Measurements from ENCODE around the gene PRR33.

PRR33 gene

DNA sequence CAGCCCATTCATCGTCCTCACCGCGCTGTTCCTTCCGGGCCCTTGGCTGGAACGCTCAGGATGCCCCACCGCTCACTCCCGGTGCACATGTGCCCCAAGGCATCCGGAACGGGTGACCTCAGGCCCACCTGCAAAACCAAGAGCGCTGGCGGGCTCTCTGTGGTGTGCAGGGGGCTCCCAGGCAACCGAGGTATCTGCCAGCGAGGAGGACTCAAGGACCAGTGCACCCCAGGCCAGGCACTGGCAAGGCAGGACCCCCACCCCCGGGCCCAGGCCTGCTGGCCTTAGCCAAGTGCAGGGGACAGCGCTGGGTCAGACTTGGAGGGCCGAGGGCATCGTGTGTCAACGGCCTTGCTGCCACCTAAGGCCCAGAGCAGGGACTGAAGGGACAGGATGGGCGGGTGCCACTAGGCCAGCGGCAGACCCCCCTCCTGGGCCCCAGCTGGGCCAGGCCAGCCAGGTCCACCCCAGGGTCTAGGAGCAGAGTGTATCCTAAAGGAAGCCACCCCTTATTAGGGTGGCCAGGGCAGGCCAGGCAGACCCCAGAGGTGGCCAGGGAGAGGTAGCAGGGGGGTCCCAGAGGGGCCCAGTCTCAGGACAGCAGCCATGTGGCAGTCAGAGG, 36.3 kb upstream of the PRR33 start:
- DNase-seq, result no peak

DNA sequence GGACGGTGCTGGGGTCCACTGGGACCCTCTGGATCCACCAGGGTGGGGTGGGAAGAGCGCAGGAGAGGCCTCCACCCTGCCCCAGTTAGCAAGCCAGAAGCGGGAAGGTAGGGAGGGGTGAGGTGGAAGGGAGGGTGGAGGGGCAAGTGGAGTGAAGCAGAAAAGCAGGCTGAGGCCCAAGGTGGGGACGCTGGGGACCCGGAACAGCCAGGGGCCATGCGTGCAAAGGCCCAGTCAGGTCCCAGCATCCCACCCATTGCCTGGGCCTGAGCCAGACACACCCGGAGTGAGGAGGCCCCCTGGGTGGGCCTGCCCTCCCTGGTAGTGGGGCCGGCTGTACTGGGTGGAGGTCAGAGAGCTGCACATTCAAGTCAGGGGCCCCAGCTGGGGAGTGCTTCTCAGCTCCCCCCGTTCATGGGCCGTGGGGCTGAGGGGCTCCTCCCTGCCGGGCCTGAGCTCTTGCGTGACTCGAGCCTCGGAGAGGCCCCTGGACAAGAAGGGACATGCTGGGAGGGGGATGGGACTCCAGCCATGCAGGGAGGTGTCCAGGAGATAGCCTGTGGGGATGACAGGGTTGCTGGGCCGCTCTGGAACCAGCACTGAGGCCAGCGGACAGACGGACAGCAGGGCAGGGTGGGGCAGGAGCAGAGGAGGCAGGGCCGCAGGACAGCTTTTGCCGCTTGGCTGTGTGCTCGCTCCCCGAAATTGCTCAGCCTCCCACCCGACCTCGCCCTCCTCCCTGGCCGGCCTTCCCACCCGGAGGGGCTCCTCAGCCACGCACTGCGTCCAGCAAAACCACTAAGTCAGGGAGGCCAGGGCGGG, 35.5 kb upstream of the PRR33 start:
- no peak for DNase-seq

DNA sequence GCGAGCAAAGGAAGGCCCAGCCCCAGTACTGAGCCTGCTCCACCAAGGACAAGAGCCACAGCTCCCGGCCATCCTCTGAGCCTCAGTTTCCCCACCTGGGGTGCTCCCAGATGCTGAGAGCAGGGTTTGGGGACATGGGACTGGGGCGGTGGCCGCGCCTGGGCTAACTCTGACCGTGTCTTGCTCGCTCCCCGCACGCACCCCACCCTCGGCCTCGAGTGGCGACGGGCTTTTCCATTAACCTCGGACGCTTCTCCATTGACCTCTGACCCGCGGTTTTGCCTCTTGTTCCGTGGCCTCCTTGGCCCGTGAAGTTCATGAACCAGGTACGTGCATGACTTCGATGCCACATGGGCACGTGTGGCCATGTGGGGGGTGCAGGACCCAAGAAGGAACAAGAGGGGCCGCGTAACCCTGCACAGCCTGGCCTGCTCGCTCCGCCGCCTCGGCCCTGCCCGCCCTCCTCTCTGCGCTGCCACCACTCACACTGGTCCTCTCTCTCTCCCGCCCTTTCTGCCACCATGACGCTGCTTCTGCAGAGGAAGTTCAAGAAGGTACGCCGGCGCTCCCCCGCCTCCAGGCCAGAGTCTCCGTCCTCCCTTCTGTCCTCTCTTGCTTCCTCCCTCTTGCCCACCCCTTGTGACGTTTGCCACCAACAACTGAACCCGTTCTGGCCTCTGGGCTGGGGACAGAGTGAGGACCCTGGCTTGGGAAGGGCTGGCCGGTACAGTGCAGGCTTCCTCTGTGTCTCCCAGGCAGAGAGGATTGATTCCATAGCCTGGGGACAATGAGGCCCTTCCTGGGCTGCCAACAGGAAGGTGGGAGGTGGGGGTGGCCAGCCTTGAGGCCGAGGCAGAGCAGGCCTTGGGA, 34.7 kb upstream of the PRR33 start:
- DNase-seq, result no peak

DNA sequence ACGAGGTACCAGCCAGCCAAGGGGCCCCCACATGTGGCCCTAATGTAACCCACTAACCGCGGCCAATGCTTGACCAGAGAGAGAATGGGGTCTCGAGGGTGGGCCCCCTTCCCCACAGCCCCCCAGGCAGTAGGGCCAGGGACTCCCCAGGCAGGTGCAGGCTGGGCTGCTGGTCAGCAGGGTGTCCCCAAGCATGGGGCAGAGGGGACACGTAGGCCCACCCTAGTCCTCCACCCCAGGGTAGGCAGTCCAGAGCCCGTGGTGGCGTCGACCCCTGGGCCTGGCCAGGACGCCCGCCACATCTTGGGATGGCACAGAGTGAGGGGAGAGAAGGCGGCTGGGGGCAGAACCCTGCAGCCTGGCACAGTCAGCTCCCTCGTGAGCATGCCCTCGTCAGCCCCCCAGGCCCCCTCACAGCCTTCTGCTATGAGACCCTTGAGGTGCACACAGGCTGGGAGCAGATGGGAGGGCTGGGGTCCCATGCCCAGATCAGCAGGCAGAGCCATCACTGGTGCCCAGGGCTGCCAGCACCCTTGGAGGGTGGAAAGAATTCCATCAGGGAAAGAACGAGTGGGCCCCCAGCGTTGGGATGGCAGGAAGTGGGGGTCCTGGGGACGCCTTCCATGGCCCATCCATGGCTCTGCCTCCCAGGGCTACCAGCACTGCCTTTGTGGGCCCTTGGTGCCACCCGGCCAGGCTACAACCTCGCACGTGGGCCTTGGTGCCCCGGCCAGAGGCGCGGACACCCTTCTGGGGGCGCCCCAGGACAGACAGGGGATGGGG, 33.9 kb upstream of the PRR33 start:
- no peak for DNase-seq

DNA sequence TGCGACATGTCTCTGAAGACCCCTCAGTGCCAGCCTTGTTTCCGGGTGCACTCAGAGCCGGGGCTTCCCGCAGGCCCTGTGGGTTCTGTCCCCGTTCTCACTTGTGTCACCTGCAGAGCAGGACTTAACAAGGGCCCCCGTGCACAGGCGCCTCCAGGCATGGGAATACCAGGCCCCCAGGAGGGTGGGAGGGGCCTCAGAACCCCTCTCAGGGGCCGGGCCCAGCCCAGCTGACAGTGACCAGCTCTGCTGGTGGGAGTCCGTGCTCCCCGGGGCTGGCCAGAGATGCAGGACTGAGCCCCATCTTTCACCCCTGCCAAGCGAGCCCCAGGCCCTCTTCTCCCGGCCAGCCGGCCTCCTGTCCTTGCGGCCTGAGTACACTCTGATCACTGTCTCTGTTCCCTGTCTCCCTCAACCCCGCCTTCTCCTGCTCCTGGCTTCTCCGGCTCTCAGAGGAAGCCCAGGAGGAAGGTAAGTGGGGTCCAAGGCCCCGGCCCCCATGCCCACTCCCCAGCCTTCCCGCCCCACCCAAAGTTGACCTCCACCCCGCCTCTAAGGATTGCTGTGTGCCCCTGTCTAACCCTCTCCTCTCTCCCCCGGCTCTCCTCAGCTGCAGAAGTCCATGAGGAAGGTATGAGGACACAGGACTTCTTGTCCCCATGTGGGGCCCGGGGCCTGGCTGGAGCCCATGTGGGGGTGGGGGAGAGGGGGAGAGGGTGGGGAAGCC, 33.1 kb upstream of the PRR33 start:
- no peak for DNase-seq

DNA sequence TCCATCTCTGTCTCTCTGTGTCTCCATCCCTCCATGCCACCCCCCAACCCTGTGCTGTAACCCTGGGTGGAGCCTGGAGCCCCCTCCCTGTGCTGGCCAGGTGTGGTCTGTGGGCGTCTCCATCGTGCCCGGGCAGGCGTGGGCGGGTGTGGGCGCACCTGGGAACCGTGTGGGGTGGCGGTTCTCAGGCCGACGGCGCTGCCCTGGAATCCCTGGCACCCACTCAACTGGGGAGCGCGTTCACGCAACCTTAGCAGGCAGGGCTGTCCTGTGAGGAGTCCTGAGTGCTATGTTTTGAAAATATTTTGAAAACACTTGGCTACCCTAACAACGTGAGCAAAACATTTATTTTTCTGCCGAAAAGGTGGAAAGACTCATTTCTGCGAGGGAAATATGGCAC, 32.5 kb upstream of the PRR33 start:
- no peak for DNase-seq

GRCh38 chr11:1923201-1923956, 31.7 kb upstream of the PRR33 start:
- DNase-seq, result no peak

DNA sequence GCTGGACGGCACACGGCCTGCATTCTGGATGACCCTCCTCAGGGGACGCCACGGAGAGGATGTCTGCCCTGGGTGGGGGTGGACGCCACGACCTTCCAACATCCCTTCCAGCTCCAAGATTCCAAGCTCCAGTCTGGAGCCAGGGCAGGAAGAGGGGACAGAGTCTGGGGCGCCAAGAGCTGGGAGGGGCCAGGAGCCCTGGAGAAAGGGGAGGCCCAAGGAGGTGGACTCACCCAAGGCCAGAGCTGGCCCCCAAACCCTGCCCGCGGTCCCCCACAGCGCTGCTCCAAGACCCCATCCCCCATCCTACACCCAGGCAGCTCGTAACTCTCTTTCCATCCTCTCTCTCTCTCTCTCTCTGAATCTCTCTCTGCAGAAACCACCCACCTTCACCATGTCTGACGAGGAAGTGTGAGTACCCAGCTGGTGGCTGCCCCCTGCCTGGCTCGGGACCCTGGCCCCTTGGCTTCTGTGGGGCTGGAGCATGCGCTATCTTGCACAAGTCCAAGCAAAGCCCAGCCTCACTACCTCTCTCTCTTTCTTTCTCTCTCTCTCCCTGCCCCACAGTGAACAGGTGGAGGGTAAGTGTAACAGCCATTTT, 30.9 kb upstream of the PRR33 start:
- DNase-seq, result no peak

DNA sequence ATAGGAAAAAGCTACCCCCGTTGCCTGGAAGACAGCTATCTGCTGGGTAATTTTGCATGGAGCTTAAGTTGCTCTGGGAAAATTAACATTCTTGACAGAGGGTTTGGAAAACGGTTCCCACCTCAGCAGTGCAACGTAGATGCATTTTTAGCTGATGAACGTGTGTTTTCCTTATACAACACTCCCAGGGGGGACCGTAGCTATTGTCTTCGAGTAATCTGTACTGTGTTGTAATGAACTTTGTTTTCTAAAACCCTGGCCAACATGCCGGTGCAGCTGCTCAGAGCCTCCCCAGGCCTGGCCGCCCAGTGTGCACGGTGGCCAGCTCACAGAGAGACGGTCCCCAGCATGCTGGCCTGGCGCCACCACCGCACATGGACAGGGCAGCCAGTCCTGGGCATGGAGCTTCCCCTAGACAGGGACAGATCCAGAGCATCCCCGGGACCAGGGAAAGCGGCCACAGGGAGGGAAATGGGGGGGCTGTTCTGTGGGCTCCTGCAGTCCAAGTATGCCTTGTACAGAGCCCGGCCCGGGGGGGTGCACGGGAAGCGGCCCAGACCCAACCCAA, 30.0 kb upstream of the PRR33 start:
- DNase-seq, result no peak

- no peak for DNase-seq
Measured at GRCh38 chr11:1920909-1921573, 29.3 kb upstream of the PRR33 start.

GRCh38 chr11:1920128-1920908, 28.6 kb upstream of the PRR33 start:
- DNase-seq, result no peak

- DNase-seq, result no peak
Measured at GRCh38 chr11:1919391-1920127, 27.9 kb upstream of the PRR33 start, which contains the start of gene TNNT3. TSS of gene TNNT3 (plus strand) at chr11:1919703. CDS start at chr11:1922875, 3,172 bp downstream.

GRCh38 chr11:1918436-1919315, 27.0 kb upstream of the PRR33 start:
- no peak for DNase-seq

GRCh38 chr11:1917523-1918435, 26.1 kb upstream of the PRR33 start:
- no peak for DNase-seq

DNA sequence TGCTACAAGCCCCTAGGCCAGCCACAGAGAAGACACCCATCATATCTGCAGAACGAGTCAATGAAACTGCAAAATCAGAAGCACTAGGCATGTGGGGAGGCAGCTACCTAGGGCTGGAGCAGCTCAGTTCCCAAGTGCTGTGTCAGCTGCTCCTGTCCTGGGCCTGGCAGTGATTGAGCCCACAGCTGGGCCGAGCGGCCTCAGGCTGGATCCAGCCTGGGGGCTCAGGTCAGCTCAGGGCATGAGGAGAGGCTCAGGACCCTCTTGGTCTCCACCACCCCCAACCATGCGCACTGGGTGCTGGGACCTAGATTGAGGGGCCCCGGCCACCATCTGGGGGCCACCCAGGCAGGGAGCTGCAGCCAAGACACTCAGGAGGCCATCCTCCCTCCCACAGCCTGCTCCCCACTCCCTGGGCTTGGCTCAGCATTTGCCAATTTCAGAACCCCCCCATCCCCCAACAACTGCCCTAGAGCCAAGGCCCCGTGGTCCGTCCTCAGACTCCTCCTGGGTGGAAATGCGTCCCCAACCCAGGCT, 25.4 kb upstream of the PRR33 start:
- DNase-seq, result no peak
